DMS114 treated with DMSO at 0.1 percent for 48 hours (cell line): Measurements from ENCODE around the gene TTLL5.
"Not testable (repeated sequence)": the region's sequence is repeated elsewhere in the genome, so short reads cannot be mapped to it uniquely, and the experiment has no call there.

Experiments
- DNase-seq: peaks from one replicate; lab custom pipeline; 2025; ENCODE audit not compliant: unreplicated experiment; lab: John Stamatoyannopoulos, UW

The TTLL5 gene

GRCh38 chr14:75831455-75831854 lies 170.4 kb downstream of the TTLL5 start:
- DNase-seq = no peak

- DNase-seq = no peak
These were observed 170.9 kb downstream of the TTLL5 start for GRCh38 chr14:75831952-75832351.

- DNase-seq = no peak
These were observed 171.7 kb downstream of the TTLL5 start for GRCh38 chr14:75832621-75833297.

GRCh38 chr14:75833326-75834020 lies 172.4 kb downstream of the TTLL5 start:
- no peak for DNase-seq

- no peak for DNase-seq
These were observed 174.2 kb downstream of the TTLL5 start for GRCh38 chr14:75835156-75835725.

- DNase-seq = no peak
These were observed 174.7 kb downstream of the TTLL5 start for GRCh38 chr14:75835737-75836136.

- no peak for DNase-seq
These were observed 176.2 kb downstream of the TTLL5 start for GRCh38 chr14:75837151-75837787.

- DNase-seq = no peak
These were observed 179.9 kb downstream of the TTLL5 start for GRCh38 chr14:75840911-75841310.

GRCh38 chr14:75842551-75842950 lies 181.5 kb downstream of the TTLL5 start:
- DNase-seq = no peak

GRCh38 chr14:75844486-75844885 lies 183.4 kb downstream of the TTLL5 start:
- no peak for DNase-seq

GRCh38 chr14:75845136-75845804 lies 184.2 kb downstream of the TTLL5 start:
- DNase-seq = no peak

- DNase-seq = not testable (repeated sequence)
These were observed 185.6 kb downstream of the TTLL5 start for GRCh38 chr14:75846694-75847093.

GRCh38 chr14:75847584-75847983 lies 186.5 kb downstream of the TTLL5 start:
- no peak for DNase-seq

GRCh38 chr14:75848167-75848913 lies 187.3 kb downstream of the TTLL5 start:
- no peak for DNase-seq

- DNase-seq = no peak
These were observed 188.4 kb downstream of the TTLL5 start for GRCh38 chr14:75849300-75849895.

GRCh38 chr14:75851574-75851866 lies 190.5 kb downstream of the TTLL5 start:
- DNase-seq = no peak

- DNase-seq = no peak
These were observed 193.2 kb downstream of the TTLL5 start for GRCh38 chr14:75854111-75854799.

GRCh38 chr14:75857199-75857598 lies 196.2 kb downstream of the TTLL5 start:
- DNase-seq = no peak

GRCh38 chr14:75858362-75858761 lies 197.3 kb downstream of the TTLL5 start:
- DNase-seq = no peak

- DNase-seq = no peak
These were observed 198.7 kb downstream of the TTLL5 start for GRCh38 chr14:75859746-75860145.
